Smooth muscle cell (in vitro differentiated cells): ENCODE results near the gene PASK. TPM values are rescaled to one million over a fixed set of nuclear protein-coding genes. Genes with fewer than 3 reads are reported as not detected.
A peak's percentile ranks its signal among the peaks of the same experiment; 100 is the strongest.
"Not testable (repeated sequence)": the region's sequence is repeated elsewhere in the genome, so short reads cannot be mapped to it uniquely, and the experiment has no call there.

Experiments used
- DNase-seq: peaks from one replicate; lab custom pipeline; 2025; ENCODE audit not compliant: unreplicated experiment; lab: John Stamatoyannopoulos, UW
- H2AFZ ChIP-seq: fragments of 200-600 bp; sonication (generic); 2 replicates; pipeline ENCODE4 v1.6.0; 2016; ENCODE audit warnings: antibody characterized with exemption, low read depth, mild to moderate bottlenecking
- H3F3A ChIP-seq: fragments of 200-600 bp; sonication (generic); 2 replicates; pipeline ENCODE4 v1.6.0; 2017; ENCODE audit warnings: antibody characterized with exemption, low read depth
- H3K27ac ChIP-seq: fragments of 200-600 bp; sonication (generic); 2 replicates; pipeline ENCODE4 v1.5.1; 2016; ENCODE audit warnings: low read depth, mild to moderate bottlenecking
- H3K27me3 ChIP-seq: fragments of 200-600 bp; sonication (generic); 2 replicates; pipeline ENCODE4 v1.6.1; 2016; ENCODE audit warnings: low read depth, mild to moderate bottlenecking
- H3K36me3 ChIP-seq: fragments of 200-600 bp; sonication (generic); 2 replicates; pipeline ENCODE4 v1.5.1; 2016; ENCODE audit warnings: low read depth
- H3K4me1 ChIP-seq: fragments of 200-600 bp; sonication (generic); 2 replicates; pipeline ENCODE4 v1.5.1; 2016; ENCODE audit warnings: low read depth
- H3K4me2 ChIP-seq: fragments of 200-600 bp; sonication (generic); 2 replicates; pipeline ENCODE4 v1.6.0; 2016; ENCODE audit warnings: mild to moderate bottlenecking
- H3K4me3 ChIP-seq: fragments of 200-600 bp; sonication (generic); 2 replicates; pipeline ENCODE4 v1.5.1; 2016; ENCODE audit warnings: mild to moderate bottlenecking
- H3K79me2 ChIP-seq: fragments of 200-600 bp; sonication (generic); 2 replicates; pipeline ENCODE4 v1.6.0; 2016; ENCODE audit warnings: low read depth, mild to moderate bottlenecking
- H3K9ac ChIP-seq: fragments of 200-600 bp; sonication (generic); 2 replicates; pipeline ENCODE4 v1.6.0; 2016; ENCODE audit warnings: low read depth
- H3K9me3 ChIP-seq: fragments of 200-600 bp; sonication (generic); replicated peaks from 2 replicates; pipeline ENCODE4 v1.5.1; 2016; ENCODE audit warnings: low read depth
- H4K20me1 ChIP-seq: fragments of 200-600 bp; sonication (generic); 2 replicates; pipeline ENCODE4 v1.6.0; 2016; ENCODE audit warnings: low read depth
- WGBS: methylation state at CpG from one replicate; pipeline ENCODE4 v1.1.7; 2016; ENCODE audit warnings: low lambda C conversion rate; 5-methylcytosine and 5-hydroxymethylcytosine counted together
- polyA plus RNA-seq: library from polyadenylated mRNA; unstranded; fragments of >200 nt; fragmentation: Nextera tagmentation; extraction: Ambion mirVana; gene quantifications from 2 replicates; pipeline ENCODE4 v1.2.1, GENCODE V29; 2016
- total RNA-seq: library from RNA; depleted of rRNA; stranded (reverse); fragments of >200 nt; gene quantifications from 2 replicates; pipeline ENCODE4 v1.2.3, GENCODE V29; 2014
- TF ChIP-seq, protein P1 (sequence below): fragments of 200-600 bp; sonication (generic); IDR thresholded peaks from 2 replicates; pipeline ENCODE4 v1.5.1; 2017; ENCODE audit warnings: borderline replicate concordance, mild to moderate bottlenecking, antibody characterized with exemption; ENCODE audit not compliant: insufficient read depth, poor library complexity, severe bottlenecking

PASK gene
- total and polyA plus RNA-seq, 2 experiments from 2014 or later, result 2.6 TPM

DNA sequence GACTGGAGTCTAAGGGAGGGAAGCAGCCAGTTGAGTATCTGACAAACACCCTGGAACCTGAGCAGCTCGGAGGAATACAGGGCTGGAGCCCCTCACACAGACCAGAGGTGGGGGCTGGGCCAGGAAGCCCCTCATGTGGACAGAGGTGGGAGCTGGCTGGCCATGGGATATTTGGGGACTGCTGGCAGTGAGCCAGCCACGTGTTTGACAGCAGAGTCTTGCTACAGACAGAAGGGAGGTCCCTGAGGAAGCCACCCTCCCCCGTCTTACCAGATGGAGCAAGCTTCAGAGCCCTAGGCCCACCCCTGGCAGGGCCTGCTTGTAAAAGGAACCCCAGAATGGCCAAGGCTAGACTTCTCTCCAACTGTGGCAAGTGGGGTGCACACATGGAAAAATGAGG, 43.6 kb downstream of the PASK start:
- Histone ChIP-seq H3K27ac (no peak overlapping the region), H3K4me3 (no peak overlapping the region), H3K4me2 (no peak overlapping the region), H3K27me3 (no peaks in the 10 kb centered on the region), H3K79me2 (peaks cover 18% of the 10 kb centered on the region), H3K36me3 (no peaks in the 10 kb centered on the region), H3K9ac (no peak overlapping the region), H4K20me1 (no peaks in the 10 kb centered on the region), H3K9me3 (no peaks in the 10 kb centered on the region), H3F3A (no peaks in the 10 kb centered on the region), H2AFZ (no peak overlapping the region), H3K4me1 (peaks cover 6% of the 10 kb centered on the region)
- WGBS, result 81% methylated on average over 3 of the region's 3 CpGs
- DNase-seq, result no peak
- TF ChIP-seq, protein P1, sequence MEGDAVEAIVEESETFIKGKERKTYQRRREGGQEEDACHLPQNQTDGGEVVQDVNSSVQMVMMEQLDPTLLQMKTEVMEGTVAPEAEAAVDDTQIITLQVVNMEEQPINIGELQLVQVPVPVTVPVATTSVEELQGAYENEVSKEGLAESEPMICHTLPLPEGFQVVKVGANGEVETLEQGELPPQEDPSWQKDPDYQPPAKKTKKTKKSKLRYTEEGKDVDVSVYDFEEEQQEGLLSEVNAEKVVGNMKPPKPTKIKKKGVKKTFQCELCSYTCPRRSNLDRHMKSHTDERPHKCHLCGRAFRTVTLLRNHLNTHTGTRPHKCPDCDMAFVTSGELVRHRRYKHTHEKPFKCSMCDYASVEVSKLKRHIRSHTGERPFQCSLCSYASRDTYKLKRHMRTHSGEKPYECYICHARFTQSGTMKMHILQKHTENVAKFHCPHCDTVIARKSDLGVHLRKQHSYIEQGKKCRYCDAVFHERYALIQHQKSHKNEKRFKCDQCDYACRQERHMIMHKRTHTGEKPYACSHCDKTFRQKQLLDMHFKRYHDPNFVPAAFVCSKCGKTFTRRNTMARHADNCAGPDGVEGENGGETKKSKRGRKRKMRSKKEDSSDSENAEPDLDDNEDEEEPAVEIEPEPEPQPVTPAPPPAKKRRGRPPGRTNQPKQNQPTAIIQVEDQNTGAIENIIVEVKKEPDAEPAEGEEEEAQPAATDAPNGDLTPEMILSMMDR, result no peak

DNA sequence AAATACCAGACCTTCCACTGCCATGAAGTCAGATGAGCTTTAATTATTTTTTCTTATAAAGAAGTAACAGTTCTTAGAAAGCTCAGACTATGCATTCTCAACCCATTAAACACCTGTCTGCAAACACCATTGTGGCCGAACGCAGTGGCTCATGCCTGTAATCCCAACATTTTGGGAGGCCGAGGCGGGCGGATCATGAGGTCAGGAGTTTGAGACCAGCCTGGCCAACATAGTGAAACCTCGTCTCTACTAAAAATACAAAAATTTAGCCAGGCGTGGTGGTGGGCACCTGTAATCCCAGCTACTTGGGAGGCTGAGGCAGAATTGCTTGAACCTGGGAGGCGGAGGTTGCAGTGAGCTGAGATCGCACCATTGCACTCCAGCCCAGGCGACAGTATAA, 44.7 kb downstream of the PASK start:
- not testable (repeated sequence) for H3K4me1 ChIP-seq, H3K4me3 ChIP-seq, H4K20me1 ChIP-seq, H3K4me2 ChIP-seq, DNase-seq, H3K36me3 ChIP-seq, H3K27me3 ChIP-seq, H3F3A ChIP-seq, H3K9me3 ChIP-seq, H3K27ac ChIP-seq, H2AFZ ChIP-seq, H3K9ac ChIP-seq
- WGBS, result 97% methylated on average over 10 of the region's 10 CpGs
- peaks cover 28% of the 10 kb centered on the region for H3K79me2 ChIP-seq

DNA sequence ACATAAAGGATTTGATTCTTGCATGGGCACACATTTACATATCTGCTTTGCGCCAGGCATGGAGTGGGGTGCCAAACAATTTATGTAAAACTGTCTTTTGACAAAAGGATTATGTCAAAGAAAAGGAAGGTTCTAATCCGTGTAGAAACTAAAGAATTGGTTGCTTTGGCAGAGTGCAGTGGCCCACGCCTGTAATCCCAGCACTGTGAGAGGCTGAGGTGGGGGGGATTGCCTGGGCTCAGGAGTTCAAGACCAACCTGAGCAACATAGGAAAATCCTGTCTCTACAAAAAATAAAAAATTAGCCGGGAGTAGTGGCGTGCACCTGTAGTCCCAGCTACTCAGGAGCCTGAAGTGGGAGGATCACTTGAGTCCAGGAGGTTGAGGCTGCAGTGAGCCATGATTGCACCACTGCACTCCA, 46.1 kb downstream of the PASK start:
- Histone ChIP-seq H3K79me2 (peaks cover 28% of the 10 kb centered on the region), H3K27ac (peak overlapping the region; percentile 53), H3K4me2 (peak overlapping the region; percentile 87), H3K27me3 (no peaks in the 10 kb centered on the region), H3K9ac (peak overlapping the region; percentile 83), H3K36me3 (no peaks in the 10 kb centered on the region), H3K9me3 (no peaks in the 10 kb centered on the region), H3K4me3 (peak overlapping the region; percentile 79), H4K20me1 (peaks cover 6% of the 10 kb centered on the region), H3F3A (no peaks in the 10 kb centered on the region), H2AFZ (peak overlapping the region; percentile 97), H3K4me1 (peaks cover 6% of the 10 kb centered on the region)
- DNase-seq, result no peak
- TF ChIP-seq, protein P1, result no peak
- WGBS, result 64% methylated on average over 5 of the region's 5 CpGs

DNA sequence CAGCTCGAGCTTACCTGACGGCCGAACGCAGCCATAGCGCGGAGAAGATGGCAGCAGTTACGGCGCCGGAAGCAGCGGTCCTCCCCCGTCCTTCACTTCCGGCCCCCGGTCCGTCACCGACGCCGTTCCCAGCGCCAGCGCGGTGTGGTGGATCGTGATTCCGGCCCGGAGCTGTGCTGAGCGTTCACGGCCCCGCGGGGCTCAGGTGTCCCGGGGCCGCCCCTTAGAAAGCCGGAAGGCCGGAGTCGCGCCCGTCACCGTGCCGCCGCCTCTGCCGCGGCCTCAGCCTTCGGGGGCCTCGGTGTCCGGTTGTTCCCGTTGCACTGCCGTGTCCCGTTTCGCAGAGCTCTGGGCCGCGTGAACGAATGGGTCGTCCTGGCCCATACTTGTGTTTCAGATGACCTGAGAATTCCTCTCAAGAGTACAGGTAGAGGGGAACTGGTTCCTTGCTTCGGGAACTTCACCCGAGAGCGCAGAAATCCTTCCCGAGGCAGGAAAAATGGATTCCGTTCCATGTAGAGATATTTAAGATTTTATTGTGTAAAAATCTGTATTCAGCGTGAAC, 47.0 kb downstream of the PASK start, which contains the start of gene MTERF4:
MTERF4 (minus strand) TSS at position 49 of the 565 bp plus-strand sequence; CDS start at position 35, 14 bp downstream.
- H3K4me2 ChIP-seq, result peak within 1 kb of the TSS; percentile 87
- H3K4me3 ChIP-seq, result peak within 1 kb of the TSS; percentile 79
- H2AFZ ChIP-seq, result peak within 1 kb of the TSS; percentile 97
- peaks cover 28% of the 10 kb centered on the region for H3K79me2 ChIP-seq
- H3K9ac ChIP-seq, result peak within 1 kb of the TSS; percentile 83
- WGBS, result under 1% methylated on average over 56 of the region's 56 CpGs
- no peaks in the 10 kb centered on the region for H3F3A ChIP-seq
- peaks cover 9% of the 10 kb centered on the region for H4K20me1 ChIP-seq
- no peaks in the 10 kb centered on the region for H3K9me3 ChIP-seq
- TF ChIP-seq, protein P1, result no peak
- peak within 1 kb of the TSS; percentile 53 for H3K27ac ChIP-seq
- H3K27me3 ChIP-seq, result no peaks in the 10 kb centered on the region
- peak; percentile 42 for DNase-seq
- H3K36me3 ChIP-seq, result peaks cover 1% of the 10 kb centered on the region
- H3K4me1 ChIP-seq, result peaks cover 6% of the 10 kb centered on the region
